GM21737 (cell line): ENCODE results near the gene TPI1.
"Not testable (repeated sequence)": the region's sequence is repeated elsewhere in the genome, so short reads cannot be mapped to it uniquely, and the experiment has no call there.

ENCODE experiments used
- ATAC-seq: cut with Tn5 transposase; IDR thresholded peaks from one replicate; pipeline ENCODE4 v1.9.1; 2021; ENCODE audit warnings: mild to moderate bottlenecking, moderate library complexity; ENCODE audit not compliant: unreplicated experiment

Gene TPI1

GRCh38 chr12:6866920-6867412 lies 365 bp upstream of the TPI1 start:
- peak; percentile 2 for ATAC-seq

GRCh38 chr12:6868211-6869048 lies 1.1 kb downstream of the TPI1 start:
- no peak for ATAC-seq

GRCh38 chr12:6869049-6870021 lies 2.0 kb downstream of the TPI1 start:
- no peak for ATAC-seq

GRCh38 chr12:6870304-6870703 lies 3.0 kb downstream of the TPI1 start:
- not testable (repeated sequence) for ATAC-seq

- ATAC-seq: no peak
Measured at GRCh38 chr12:6871052-6871957, 4.0 kb downstream of the TPI1 start.

GRCh38 chr12:6872073-6873048 lies 5.0 kb downstream of the TPI1 start:
- ATAC-seq: peak; percentile 33

GRCh38 chr12:6873094-6874014 lies 6.0 kb downstream of the TPI1 start, which contains the start of gene SPSB2:
TSS of gene SPSB2 (minus strand) at chr12:6873303. CDS start at chr12:6872901, 402 bp downstream.
- ATAC-seq: peak; percentile 62

DNA sequence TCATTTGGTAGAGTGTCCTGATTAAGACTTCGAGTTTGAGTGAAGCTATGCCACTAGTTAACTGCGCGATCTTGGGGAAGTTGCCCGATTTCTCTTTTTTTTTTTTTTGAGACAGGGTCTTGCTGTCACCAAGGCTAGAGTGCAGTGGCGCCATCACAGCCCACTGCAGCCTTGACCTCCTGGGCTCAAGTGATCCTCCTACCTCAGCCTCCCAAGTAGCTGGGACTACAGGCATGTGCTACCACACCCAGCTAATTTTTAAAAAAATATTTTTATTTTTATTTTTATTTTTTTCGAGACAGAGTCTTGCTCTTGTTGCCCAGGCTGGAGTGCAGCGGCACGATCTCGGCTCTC lies 6.7 kb downstream of the TPI1 start:
- ATAC-seq: not testable (repeated sequence)

GRCh38 chr12:6879824-6880223 lies 12.5 kb downstream of the TPI1 start:
- not testable (repeated sequence) for ATAC-seq

DNA sequence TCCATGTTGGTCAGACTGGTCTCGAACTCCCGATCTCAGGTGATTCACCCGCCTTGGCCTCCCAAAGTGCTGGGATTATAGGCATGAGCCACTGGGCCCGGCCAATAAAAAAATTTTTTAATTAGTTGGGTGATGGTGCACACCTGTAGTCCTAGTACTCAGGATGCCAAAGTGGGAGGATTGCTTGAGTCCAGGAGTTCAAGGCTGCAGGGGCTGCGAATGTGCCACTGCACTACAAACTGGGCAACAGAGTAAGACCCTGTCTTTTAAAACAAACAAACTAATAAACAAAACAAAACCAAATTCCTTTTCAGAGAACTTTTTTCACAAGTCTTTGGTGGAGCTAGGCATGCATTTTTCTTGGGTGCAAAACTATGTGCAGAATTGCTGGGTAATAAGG lies 15.9 kb downstream of the TPI1 start:
- ATAC-seq: no peak

GRCh38 chr12:6883683-6884082 lies 16.4 kb downstream of the TPI1 start:
- ATAC-seq: no peak

- no peak for ATAC-seq
Measured at GRCh38 chr12:6884539-6884938, 17.2 kb downstream of the TPI1 start.

DNA sequence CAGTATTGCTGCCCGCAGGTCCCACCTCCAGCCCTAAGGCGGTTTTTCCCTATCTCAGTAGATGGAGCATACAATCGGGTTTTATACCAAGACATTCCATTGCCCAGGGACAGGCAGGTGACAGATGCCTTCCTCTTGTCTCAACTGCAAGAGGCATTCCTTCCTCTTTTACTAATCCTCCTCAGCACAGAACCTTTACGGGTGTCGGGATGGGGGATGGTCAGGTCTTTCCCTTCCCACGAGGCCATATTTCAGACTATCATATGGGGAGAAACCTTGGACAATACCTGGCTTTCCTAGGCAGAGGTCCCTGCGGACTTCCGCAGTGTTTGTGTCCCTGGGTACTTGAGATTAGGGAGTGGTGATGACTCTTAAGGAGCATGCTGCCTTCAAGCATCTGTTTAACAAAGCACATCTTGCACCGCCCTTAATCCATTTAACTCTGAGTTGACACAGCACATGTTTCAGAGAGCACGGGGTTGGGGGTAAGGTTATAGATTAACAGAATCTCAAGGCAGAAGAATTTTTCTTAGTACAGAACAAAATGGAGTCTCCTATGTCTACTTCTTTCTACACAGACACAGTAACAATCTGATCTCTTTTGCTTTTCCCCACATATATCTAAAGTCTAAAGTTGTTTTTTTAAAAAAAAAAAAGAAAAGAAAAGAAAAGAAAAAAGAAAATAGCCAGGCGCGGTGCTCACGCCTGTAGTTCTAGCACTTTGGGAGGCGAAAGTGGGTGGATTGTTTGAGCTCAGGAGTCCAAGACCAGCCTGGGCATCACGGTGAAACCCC lies 19.1 kb downstream of the TPI1 start:
- not testable (repeated sequence) for ATAC-seq

DNA sequence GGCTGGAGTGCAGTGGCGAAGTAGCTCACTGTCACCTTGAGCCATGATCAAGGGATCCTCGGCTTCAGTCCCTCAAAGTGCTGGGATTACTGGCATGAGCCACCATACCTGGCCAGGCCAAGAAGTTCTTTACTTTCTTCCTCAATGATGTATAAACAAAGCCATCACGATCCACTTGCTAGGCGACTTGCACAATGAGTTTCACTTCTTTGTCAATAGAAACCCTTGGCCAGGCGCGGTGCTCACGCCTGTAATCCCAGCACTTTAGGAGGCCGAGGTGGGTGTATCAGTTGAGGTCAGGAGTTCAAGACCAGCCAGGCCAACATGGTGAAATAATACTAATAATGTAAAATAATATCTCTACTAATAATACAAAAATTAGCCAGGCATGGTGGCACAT lies 20.1 kb downstream of the TPI1 start:
- ATAC-seq: no peak

DNA sequence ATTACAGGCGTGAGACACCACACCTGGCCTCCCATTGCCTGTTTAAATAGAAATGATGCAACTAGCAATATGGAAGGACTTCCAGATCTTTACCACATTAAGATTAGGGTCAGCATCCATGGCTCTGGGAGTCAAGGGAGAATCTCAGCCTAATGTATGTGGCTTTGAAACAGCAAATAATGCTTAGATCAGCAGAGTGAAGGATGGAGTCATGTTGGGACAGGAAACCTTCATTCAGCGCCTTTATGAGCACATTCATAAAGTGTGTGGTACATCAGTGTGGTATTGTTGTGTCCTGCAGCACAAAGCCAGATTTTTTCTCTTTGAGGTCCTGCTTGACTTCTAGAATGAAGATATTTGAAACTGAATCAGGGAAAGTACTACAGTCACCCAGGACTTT lies 21.0 kb downstream of the TPI1 start:
- no peak for ATAC-seq

GRCh38 chr12:6888794-6889193 lies 21.5 kb downstream of the TPI1 start:
- ATAC-seq: not testable (repeated sequence)
